ENCODE data around the gene THBS3.
A peak's percentile ranks its signal among the peaks of the same experiment; 100 is the strongest.
"Not testable (repeated sequence)": the region's sequence is repeated elsewhere in the genome, so short reads cannot be mapped to it uniquely, and the experiment has no call there.

Gene THBS3

GRCh38 chr1:155219592-155220031 is 11.9 kb upstream of the THBS3 start:
- H3K4me3 ChIP-seq (ENCODE audit: extremely low read depth, insufficient read depth, low read length, poor library complexity, severe bottlenecking): no peak overlapping the region
- no peaks in the 10 kb centered on the region for H3K9me3 ChIP-seq (ENCODE audit: control insufficient read depth, low read length)
- WGBS, 2 experiments (ENCODE audit: insufficient coverage in 2 of 2): 57 to 100% methylated on average over 1 of the region's 1 CpG
- H3K36me3 ChIP-seq (ENCODE audit: control insufficient read depth, insufficient read depth, low read length): peaks cover 8% of the 10 kb centered on the region
- peak overlapping the region; percentile 62 for H3K27ac ChIP-seq (ENCODE audit: low read depth, low read length, severe bottlenecking)
- H3K4me1 ChIP-seq (ENCODE audit: control insufficient read depth, insufficient read depth, low read length, poor library complexity, severe bottlenecking): peaks cover 5% of the 10 kb centered on the region

- peaks cover 5% of the 10 kb centered on the region for H3K4me1 ChIP-seq (ENCODE audit: control insufficient read depth, insufficient read depth, low read length, poor library complexity, severe bottlenecking)
- WGBS, 2 experiments (ENCODE audit: insufficient coverage in 2 of 2): 76 to 95% methylated on average over 3 of the region's 7 CpGs
- no peak overlapping the region for H3K4me3 ChIP-seq (ENCODE audit: extremely low read depth, insufficient read depth, low read length, poor library complexity, severe bottlenecking)
- H3K36me3 ChIP-seq (ENCODE audit: control insufficient read depth, insufficient read depth, low read length): peaks cover 8% of the 10 kb centered on the region
- no peak overlapping the region for H3K27ac ChIP-seq (ENCODE audit: low read depth, low read length, severe bottlenecking)
- no peaks in the 10 kb centered on the region for H3K9me3 ChIP-seq (ENCODE audit: control insufficient read depth, low read length)
Measured at GRCh38 chr1:155218854-155219591, 11.3 kb upstream of the THBS3 start.

GRCh38 chr1:155214702-155215101 is 7.0 kb upstream of the THBS3 start:
- H3K9me3 ChIP-seq (ENCODE audit: control insufficient read depth, low read length); H3K4me3 ChIP-seq (ENCODE audit: extremely low read depth, insufficient read depth, low read length, poor library complexity, severe bottlenecking); H3K4me1 ChIP-seq (ENCODE audit: control insufficient read depth, insufficient read depth, low read length, poor library complexity, severe bottlenecking); H3K27ac ChIP-seq (ENCODE audit: low read depth, low read length, severe bottlenecking): not testable (repeated sequence)
- 100% methylated on average over 1 of the region's 10 CpGs; no CpG with 5 or more reads in 1 of the 2 experiments for WGBS, 2 experiments (ENCODE audit: insufficient coverage in 2 of 2)
- peaks cover 16% of the 10 kb centered on the region for H3K36me3 ChIP-seq (ENCODE audit: control insufficient read depth, insufficient read depth, low read length)

GRCh38 chr1:155212051-155212440 is 4.3 kb upstream of the THBS3 start:
- H3K4me1 ChIP-seq (ENCODE audit: control insufficient read depth, insufficient read depth, low read length, poor library complexity, severe bottlenecking); H3K9me3 ChIP-seq (ENCODE audit: control insufficient read depth, low read length); H3K27ac ChIP-seq (ENCODE audit: low read depth, low read length, severe bottlenecking); H3K4me3 ChIP-seq (ENCODE audit: extremely low read depth, insufficient read depth, low read length, poor library complexity, severe bottlenecking): not testable (repeated sequence)
- WGBS, 2 experiments (ENCODE audit: insufficient coverage in 2 of 2): 95 to 96% methylated on average over 3 of the region's 7 CpGs
- peaks cover 16% of the 10 kb centered on the region for H3K36me3 ChIP-seq (ENCODE audit: control insufficient read depth, insufficient read depth, low read length)

- H3K36me3 ChIP-seq (ENCODE audit: control insufficient read depth, insufficient read depth, low read length): peaks cover 16% of the 10 kb centered on the region
- H3K27ac ChIP-seq (ENCODE audit: low read depth, low read length, severe bottlenecking); H3K4me1 ChIP-seq (ENCODE audit: control insufficient read depth, insufficient read depth, low read length, poor library complexity, severe bottlenecking); H3K9me3 ChIP-seq (ENCODE audit: control insufficient read depth, low read length); H3K4me3 ChIP-seq (ENCODE audit: extremely low read depth, insufficient read depth, low read length, poor library complexity, severe bottlenecking): not testable (repeated sequence)
- 98 to 99% methylated on average over 8 of the region's 13 CpGs for WGBS, 2 experiments (ENCODE audit: insufficient coverage in 2 of 2)
Measured at GRCh38 chr1:155211381-155212050, 3.8 kb upstream of the THBS3 start.

GRCh38 chr1:155210314-155211104 is 2.8 kb upstream of the THBS3 start:
- Histone ChIP-seq H3K9me3 (ENCODE audit: control insufficient read depth, low read length) (no peaks in the 10 kb centered on the region), H3K4me3 (ENCODE audit: extremely low read depth, insufficient read depth, low read length, poor library complexity, severe bottlenecking) (no peak overlapping the region), H3K36me3 (ENCODE audit: control insufficient read depth, insufficient read depth, low read length) (peaks cover 18% of the 10 kb centered on the region), H3K4me1 (ENCODE audit: control insufficient read depth, insufficient read depth, low read length, poor library complexity, severe bottlenecking) (peaks cover 8% of the 10 kb centered on the region), H3K27ac (ENCODE audit: low read depth, low read length, severe bottlenecking) (no peak overlapping the region)
- 96 to 100% methylated on average over 1 to 2 of the region's 4 CpGs for WGBS, 2 experiments (ENCODE audit: insufficient coverage in 2 of 2)

- WGBS, 2 experiments (ENCODE audit: insufficient coverage in 2 of 2): 6 to 13% methylated on average over 10 to 13 of the region's 13 CpGs
- H3K4me3 ChIP-seq (ENCODE audit: extremely low read depth, insufficient read depth, low read length, poor library complexity, severe bottlenecking): peak overlapping the region; percentile 82
- peaks cover 8% of the 10 kb centered on the region for H3K4me1 ChIP-seq (ENCODE audit: control insufficient read depth, insufficient read depth, low read length, poor library complexity, severe bottlenecking)
- no peaks in the 10 kb centered on the region for H3K9me3 ChIP-seq (ENCODE audit: control insufficient read depth, low read length)
- peaks cover 27% of the 10 kb centered on the region for H3K36me3 ChIP-seq (ENCODE audit: control insufficient read depth, insufficient read depth, low read length)
- H3K27ac ChIP-seq (ENCODE audit: low read depth, low read length, severe bottlenecking): peak overlapping the region; percentile 100
Measured at GRCh38 chr1:155209312-155209721, 1.6 kb upstream of the THBS3 start.

GRCh38 chr1:155208541-155209311 is 1.0 kb upstream of the THBS3 start, which contains the start of gene MTX1:
TSS of gene MTX1 (plus strand) at chr1:155208695. CDS start at chr1:155208805, 110 bp downstream.
- 0 to 1% methylated on average over 46 to 58 of the region's 64 CpGs for WGBS, 2 experiments (ENCODE audit: insufficient coverage in 2 of 2)
- Histone ChIP-seq H3K36me3 (ENCODE audit: control insufficient read depth, insufficient read depth, low read length) (peaks cover 33% of the 10 kb centered on the region), H3K4me3 (ENCODE audit: extremely low read depth, insufficient read depth, low read length, poor library complexity, severe bottlenecking) (peak within 1 kb of the TSS; percentile 82), H3K9me3 (ENCODE audit: control insufficient read depth, low read length) (no peaks in the 10 kb centered on the region), H3K27ac (ENCODE audit: low read depth, low read length, severe bottlenecking) (peak within 1 kb of the TSS; percentile 100), H3K4me1 (ENCODE audit: control insufficient read depth, insufficient read depth, low read length, poor library complexity, severe bottlenecking) (peaks cover 8% of the 10 kb centered on the region)

- 12 to 19% methylated on average over 8 to 13 of the region's 13 CpGs for WGBS, 2 experiments (ENCODE audit: insufficient coverage in 2 of 2)
- Histone ChIP-seq H3K27ac (ENCODE audit: low read depth, low read length, severe bottlenecking) (peak overlapping the region; percentile 100), H3K36me3 (ENCODE audit: control insufficient read depth, insufficient read depth, low read length) (peaks cover 47% of the 10 kb centered on the region), H3K4me3 (ENCODE audit: extremely low read depth, insufficient read depth, low read length, poor library complexity, severe bottlenecking) (peak overlapping the region; percentile 82), H3K9me3 (ENCODE audit: control insufficient read depth, low read length) (no peaks in the 10 kb centered on the region), H3K4me1 (ENCODE audit: control insufficient read depth, insufficient read depth, low read length, poor library complexity, severe bottlenecking) (peaks cover 8% of the 10 kb centered on the region)
Measured at GRCh38 chr1:155206891-155207805, 549 bp downstream of the THBS3 start.
